Measurements from ENCODE around the gene JAM3. TPM values are rescaled to one million over a fixed set of nuclear protein-coding genes. Genes with fewer than 3 reads are reported as not detected.

JAM3 gene
- total and polyA plus RNA-seq, 2 donors (not counting 1 experiment from before 2014, with no cell fraction given): 13.5 to 29.6 TPM

DNA sequence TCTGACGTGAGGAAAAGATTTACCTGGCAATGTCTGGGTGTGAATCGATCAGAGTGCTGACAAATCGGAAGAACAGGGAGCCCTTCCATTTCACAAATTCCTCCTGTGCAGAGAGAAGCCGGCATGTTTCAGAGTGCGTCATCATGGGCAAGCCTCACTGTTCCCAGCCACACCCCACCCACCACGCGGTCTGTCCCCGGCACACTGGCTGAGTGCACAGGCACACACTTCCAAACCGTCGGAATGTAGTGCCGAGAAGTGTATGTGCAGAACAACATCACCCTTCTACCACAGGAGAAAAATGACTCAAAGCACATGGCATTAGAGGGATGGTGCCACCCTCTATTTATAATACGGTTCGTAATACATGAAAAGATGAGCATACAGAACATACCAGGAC, 107.4 kb downstream of the JAM3 start:
- no peak for ATAC-seq (ENCODE audit: low read depth)
- no peaks in the 10 kb centered on the region for H3K4me1 ChIP-seq (ENCODE audit: control insufficient read depth in 2 of 2, insufficient read depth in 2 of 2, low read length in 2 of 2)
- no peaks in the 10 kb centered on the region for H4K20me1 ChIP-seq (ENCODE audit: control insufficient read depth, insufficient read depth, low read length, poor library complexity, severe bottlenecking)
- peaks cover 0 to 29% of the 10 kb centered on the region in 2 experiments for H3K36me3 ChIP-seq (replicated peaks in 1 of 2; ENCODE audit: control extremely low read depth in 1 of 2, control insufficient read depth in 1 of 2, extremely low read depth in 1 of 2, insufficient read depth in 2 of 2, low read length in 1 of 2)
- H2AFZ ChIP-seq (ENCODE audit: insufficient read depth, low read depth, low read length, poor library complexity, severe bottlenecking): no peak overlapping the region
- Mint-ChIP-seq H3K4me1 (no peaks in the 10 kb centered on the region), H3K9me3 (ENCODE audit: insufficient read depth) (no peaks in the 10 kb centered on the region), H3K27ac (no peak overlapping the region), H3K4me3 (no peak overlapping the region), H3K27me3 (no peaks in the 10 kb centered on the region)
- H3K4me3 ChIP-seq (ENCODE audit: control extremely low read depth in 1 of 5, extremely low read depth in 1 of 5, insufficient read depth in 1 of 5, low read depth in 2 of 5, low read length in 4 of 5): no peak overlapping the region
- 97% methylated on average over 11 of the region's 13 CpGs for WGBS (ENCODE audit: insufficient coverage)
- no peak overlapping the region for H3K9ac ChIP-seq (ENCODE audit: low read length)
- H3K4me2 ChIP-seq (replicated peaks; ENCODE audit: low read depth, low read length, poor library complexity, severe bottlenecking): no peak overlapping the region
- POLR2A ChIA-PET: no interaction called here
- CTCF ChIA-PET: no interaction called here
- H3K9me3 ChIP-seq (ENCODE audit: control extremely low read depth in 1 of 3, control insufficient read depth in 2 of 3, insufficient read depth in 1 of 3, low read length in 2 of 3): no peaks in the 10 kb centered on the region
- no peak for DNase-seq
- intact Hi-C loops (cut with micrococcal nuclease): no loop called here
- no peak overlapping the region for H3K27ac ChIP-seq (ENCODE audit: low read length in 2 of 2)
- no peaks in the 10 kb centered on the region for H3K27me3 ChIP-seq (replicated peaks in 1 of 4; ENCODE audit: control extremely low read depth in 1 of 4, control insufficient read depth in 3 of 4, insufficient read depth in 4 of 4, low read length in 3 of 4)
- TF ChIP-seq EZH2 (IDR thresholded peaks at IDR 0.05; ENCODE audit: borderline replicate concordance, insufficient read depth, low read depth, low read length, poor library complexity, severe bottlenecking): no peak
- TF ChIP-seq, protein P1, sequence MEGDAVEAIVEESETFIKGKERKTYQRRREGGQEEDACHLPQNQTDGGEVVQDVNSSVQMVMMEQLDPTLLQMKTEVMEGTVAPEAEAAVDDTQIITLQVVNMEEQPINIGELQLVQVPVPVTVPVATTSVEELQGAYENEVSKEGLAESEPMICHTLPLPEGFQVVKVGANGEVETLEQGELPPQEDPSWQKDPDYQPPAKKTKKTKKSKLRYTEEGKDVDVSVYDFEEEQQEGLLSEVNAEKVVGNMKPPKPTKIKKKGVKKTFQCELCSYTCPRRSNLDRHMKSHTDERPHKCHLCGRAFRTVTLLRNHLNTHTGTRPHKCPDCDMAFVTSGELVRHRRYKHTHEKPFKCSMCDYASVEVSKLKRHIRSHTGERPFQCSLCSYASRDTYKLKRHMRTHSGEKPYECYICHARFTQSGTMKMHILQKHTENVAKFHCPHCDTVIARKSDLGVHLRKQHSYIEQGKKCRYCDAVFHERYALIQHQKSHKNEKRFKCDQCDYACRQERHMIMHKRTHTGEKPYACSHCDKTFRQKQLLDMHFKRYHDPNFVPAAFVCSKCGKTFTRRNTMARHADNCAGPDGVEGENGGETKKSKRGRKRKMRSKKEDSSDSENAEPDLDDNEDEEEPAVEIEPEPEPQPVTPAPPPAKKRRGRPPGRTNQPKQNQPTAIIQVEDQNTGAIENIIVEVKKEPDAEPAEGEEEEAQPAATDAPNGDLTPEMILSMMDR (IDR thresholded peaks at IDR 0.05): no peak
- H3K79me2 ChIP-seq (ENCODE audit: control insufficient read depth, insufficient read depth, low read length): no peaks in the 10 kb centered on the region

DNA sequence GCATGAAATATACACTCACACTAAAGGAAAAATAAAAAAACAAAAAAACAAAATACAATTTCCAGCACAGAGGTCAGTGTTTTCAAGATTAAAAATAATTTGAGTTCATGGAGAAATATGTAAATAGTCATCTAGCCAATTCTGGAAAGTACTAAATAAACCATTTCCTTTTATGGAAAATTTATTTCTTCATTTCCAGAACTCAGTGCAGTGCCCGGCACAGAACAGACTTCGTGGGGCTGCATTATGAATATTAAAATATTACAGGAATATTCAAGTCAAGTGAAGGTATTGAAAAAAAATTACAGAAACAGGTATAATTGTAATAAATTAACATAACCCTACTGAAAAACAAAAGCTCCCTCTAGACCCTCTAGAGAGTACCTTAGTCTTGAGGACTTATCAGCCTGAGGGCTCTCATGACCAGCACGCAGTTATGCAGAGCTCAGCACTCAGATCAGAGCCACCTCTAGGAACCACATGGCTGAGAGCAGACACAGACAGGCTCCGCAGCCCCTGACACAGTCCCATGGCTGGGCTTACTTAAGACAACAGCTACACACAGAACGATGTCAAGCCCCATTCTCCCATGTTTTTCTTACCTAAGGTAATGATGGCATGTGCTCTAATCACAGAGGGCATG, 109.3 kb downstream of the JAM3 start:
- Mint-ChIP-seq H3K27me3 (no peaks in the 10 kb centered on the region), H3K27ac (no peak overlapping the region), H3K4me1 (no peaks in the 10 kb centered on the region), H3K4me3 (no peak overlapping the region), H3K9me3 (ENCODE audit: insufficient read depth) (no peaks in the 10 kb centered on the region)
- no peaks in the 10 kb centered on the region for H3K9me3 ChIP-seq (ENCODE audit: control extremely low read depth in 1 of 3, control insufficient read depth in 2 of 3, insufficient read depth in 1 of 3, low read length in 2 of 3)
- no peak overlapping the region for H3K27ac ChIP-seq (ENCODE audit: low read length in 2 of 2)
- H3K27me3 ChIP-seq (replicated peaks in 1 of 4; ENCODE audit: control extremely low read depth in 1 of 4, control insufficient read depth in 3 of 4, insufficient read depth in 4 of 4, low read length in 3 of 4): no peaks in the 10 kb centered on the region
- POLR2A ChIA-PET: no interaction called here
- ATAC-seq (ENCODE audit: low read depth) (no peak), DNase-seq (no peak)
- H2AFZ ChIP-seq (ENCODE audit: insufficient read depth, low read depth, low read length, poor library complexity, severe bottlenecking): no peak overlapping the region
- intact Hi-C loops (cut with micrococcal nuclease): no loop called here
- no peak overlapping the region for H3K9ac ChIP-seq (ENCODE audit: low read length)
- H3K4me1 ChIP-seq (ENCODE audit: control insufficient read depth in 2 of 2, insufficient read depth in 2 of 2, low read length in 2 of 2): no peaks in the 10 kb centered on the region
- peaks cover 0 to 22% of the 10 kb centered on the region in 2 experiments for H3K36me3 ChIP-seq (replicated peaks in 1 of 2; ENCODE audit: control extremely low read depth in 1 of 2, control insufficient read depth in 1 of 2, extremely low read depth in 1 of 2, insufficient read depth in 2 of 2, low read length in 1 of 2)
- no peak for TF ChIP-seq EZH2 (IDR thresholded peaks at IDR 0.05; ENCODE audit: borderline replicate concordance, insufficient read depth, low read depth, low read length, poor library complexity, severe bottlenecking)
- TF ChIP-seq, protein P1 (IDR thresholded peaks at IDR 0.05): no peak
- 100% methylated on average over 2 of the region's 5 CpGs for WGBS (ENCODE audit: insufficient coverage)
- no peaks in the 10 kb centered on the region for H4K20me1 ChIP-seq (ENCODE audit: control insufficient read depth, insufficient read depth, low read length, poor library complexity, severe bottlenecking)
- CTCF ChIA-PET: no interaction called here
- no peak overlapping the region for H3K4me2 ChIP-seq (replicated peaks; ENCODE audit: low read depth, low read length, poor library complexity, severe bottlenecking)
- H3K79me2 ChIP-seq (ENCODE audit: control insufficient read depth, insufficient read depth, low read length): no peaks in the 10 kb centered on the region
- no peak overlapping the region for H3K4me3 ChIP-seq (ENCODE audit: control extremely low read depth in 1 of 5, extremely low read depth in 1 of 5, insufficient read depth in 1 of 5, low read depth in 2 of 5, low read length in 4 of 5)

Measured in B cell (primary cell).